ENCODE results near the gene VSX1.

The VSX1 gene

GRCh38 chr20:25053255-25054031 is 28.5 kb downstream of the VSX1 start:
- DNase-seq (ENCODE audit: low read depth in 2 of 2) = no peak

GRCh38 chr20:25052255-25053194 is 29.4 kb downstream of the VSX1 start:
- no peak for DNase-seq (ENCODE audit: low read depth in 2 of 2)

- no peak for DNase-seq (ENCODE audit: low read depth in 2 of 2)
These were observed 30.4 kb downstream of the VSX1 start for GRCh38 chr20:25051386-25052155.

- DNase-seq (ENCODE audit: low read depth in 2 of 2) = no peak
These were observed 31.2 kb downstream of the VSX1 start for GRCh38 chr20:25050501-25051350.

- no peak for DNase-seq (ENCODE audit: low read depth in 2 of 2)
These were observed 31.9 kb downstream of the VSX1 start for GRCh38 chr20:25050082-25050481.

GRCh38 chr20:25049261-25050060 is 32.5 kb downstream of the VSX1 start:
- DNase-seq (ENCODE audit: low read depth in 2 of 2) = no peak

GRCh38 chr20:25048519-25048952 is 33.4 kb downstream of the VSX1 start:
- DNase-seq (ENCODE audit: low read depth in 2 of 2) = no peak

GRCh38 chr20:25047766-25048165 is 34.2 kb downstream of the VSX1 start:
- no peak for DNase-seq (ENCODE audit: low read depth in 2 of 2)

GRCh38 chr20:25046736-25047666 is 34.9 kb downstream of the VSX1 start:
- DNase-seq (ENCODE audit: low read depth in 2 of 2) = no peak

- DNase-seq (ENCODE audit: low read depth in 2 of 2) = no peak
These were observed 35.7 kb downstream of the VSX1 start for GRCh38 chr20:25046181-25046641.

GRCh38 chr20:25045343-25045712 is 36.6 kb downstream of the VSX1 start:
- DNase-seq (ENCODE audit: low read depth in 2 of 2) = no peak

GRCh38 chr20:25044660-25045342 is 37.1 kb downstream of the VSX1 start:
- DNase-seq (ENCODE audit: low read depth in 2 of 2) = no peak

- no peak for DNase-seq (ENCODE audit: low read depth in 2 of 2)
These were observed 37.7 kb downstream of the VSX1 start for GRCh38 chr20:25044261-25044560.

GRCh38 chr20:25043499-25044260 is 38.3 kb downstream of the VSX1 start:
- no peak for DNase-seq (ENCODE audit: low read depth in 2 of 2)

GRCh38 chr20:25042531-25043498 is 39.1 kb downstream of the VSX1 start:
- DNase-seq (ENCODE audit: low read depth in 2 of 2) = peak in 1 of 2 donors; percentile 7

GRCh38 chr20:25041813-25042530 is 40.0 kb downstream of the VSX1 start:
- no peak for DNase-seq (ENCODE audit: low read depth in 2 of 2)
